GM12873 (cell line): Measurements from ENCODE around the gene CD93.
A peak's percentile ranks its signal among the peaks of the same experiment; 100 is the strongest.

Experiments
- TF ChIP-seq, protein P1 (sequence below): IDR thresholded peaks from 2 replicates; pipeline ENCODE4 v1.5.1; 2012; ENCODE audit warnings: low read depth, mild to moderate bottlenecking, moderate library complexity, low read length, control low read depth; ENCODE audit not compliant: insufficient read depth; ENCODE audit errors: missing control alignments

Gene CD93

DNA sequence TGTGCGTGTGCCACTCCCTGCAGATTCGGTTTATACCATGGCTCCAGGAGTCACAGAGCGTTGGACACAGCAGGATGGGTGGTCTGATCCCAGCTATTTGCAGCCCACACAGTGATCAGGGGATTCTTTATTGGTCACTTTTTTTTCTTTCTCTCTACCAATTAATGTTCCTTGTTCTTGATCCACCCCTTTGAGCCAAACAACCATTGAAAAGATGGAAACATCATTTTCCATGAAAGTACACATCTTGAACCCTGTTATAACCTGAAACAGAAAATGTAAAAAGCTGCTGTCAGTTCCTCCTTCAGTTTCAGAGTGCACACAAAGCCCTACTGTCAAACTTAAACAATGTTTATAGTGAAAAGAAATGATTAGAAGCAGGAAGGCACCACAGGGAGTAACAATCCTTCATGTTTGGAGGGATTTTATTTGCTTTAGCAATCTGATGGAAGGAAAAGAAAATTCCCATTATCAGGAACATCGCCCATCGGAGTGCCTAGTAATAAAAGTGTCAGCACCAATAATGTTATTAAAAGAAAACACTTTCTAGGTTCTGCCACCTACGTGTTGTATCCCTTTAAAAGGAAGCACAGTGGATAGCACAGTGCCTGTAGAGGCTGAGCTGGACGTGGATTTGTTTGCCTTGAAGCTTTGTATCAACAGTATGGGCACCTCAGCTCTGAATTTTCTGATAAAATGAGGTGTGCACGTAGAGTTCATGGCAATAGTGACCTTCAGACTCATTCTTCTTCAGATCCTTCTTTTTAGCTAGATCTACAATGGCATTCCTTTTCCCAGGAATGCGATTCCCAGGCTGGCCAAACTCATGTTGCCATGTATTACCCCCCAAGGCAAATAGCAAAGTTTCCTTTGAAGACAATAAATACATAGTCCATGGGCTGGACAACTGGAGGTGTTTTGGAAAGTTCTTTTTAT is 20.6 kb downstream of the CD93 start:
- TF ChIP-seq, protein P1, sequence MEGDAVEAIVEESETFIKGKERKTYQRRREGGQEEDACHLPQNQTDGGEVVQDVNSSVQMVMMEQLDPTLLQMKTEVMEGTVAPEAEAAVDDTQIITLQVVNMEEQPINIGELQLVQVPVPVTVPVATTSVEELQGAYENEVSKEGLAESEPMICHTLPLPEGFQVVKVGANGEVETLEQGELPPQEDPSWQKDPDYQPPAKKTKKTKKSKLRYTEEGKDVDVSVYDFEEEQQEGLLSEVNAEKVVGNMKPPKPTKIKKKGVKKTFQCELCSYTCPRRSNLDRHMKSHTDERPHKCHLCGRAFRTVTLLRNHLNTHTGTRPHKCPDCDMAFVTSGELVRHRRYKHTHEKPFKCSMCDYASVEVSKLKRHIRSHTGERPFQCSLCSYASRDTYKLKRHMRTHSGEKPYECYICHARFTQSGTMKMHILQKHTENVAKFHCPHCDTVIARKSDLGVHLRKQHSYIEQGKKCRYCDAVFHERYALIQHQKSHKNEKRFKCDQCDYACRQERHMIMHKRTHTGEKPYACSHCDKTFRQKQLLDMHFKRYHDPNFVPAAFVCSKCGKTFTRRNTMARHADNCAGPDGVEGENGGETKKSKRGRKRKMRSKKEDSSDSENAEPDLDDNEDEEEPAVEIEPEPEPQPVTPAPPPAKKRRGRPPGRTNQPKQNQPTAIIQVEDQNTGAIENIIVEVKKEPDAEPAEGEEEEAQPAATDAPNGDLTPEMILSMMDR, result no peak

DNA sequence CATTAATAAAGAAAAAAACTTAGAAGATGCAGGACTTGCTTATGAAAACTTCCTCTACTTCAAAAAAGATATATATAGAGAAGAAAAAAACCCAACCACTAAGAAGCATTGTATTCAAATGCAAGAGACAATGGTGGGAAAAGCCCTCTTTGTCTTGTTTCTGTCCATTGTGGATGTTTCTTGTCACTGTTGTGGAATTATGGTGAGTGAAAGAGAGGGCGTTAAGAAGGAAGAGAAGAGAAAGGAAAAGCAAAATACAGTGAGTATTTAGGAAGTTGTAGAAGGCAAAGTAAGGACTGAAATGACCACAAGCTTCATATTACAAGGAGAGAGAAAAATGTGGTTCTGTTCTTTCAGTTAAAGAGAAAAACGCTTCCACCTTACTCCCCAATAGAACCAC is 22.5 kb downstream of the CD93 start:
- TF ChIP-seq, protein P1, result no peak

- TF ChIP-seq, protein P1, result no peak
Measured at GRCh38 chr20:23063168-23063567, 23.0 kb downstream of the CD93 start.

- TF ChIP-seq, protein P1, result no peak
Measured at GRCh38 chr20:23062632-23063031, 23.5 kb downstream of the CD93 start.

- TF ChIP-seq, protein P1, result peak; percentile 46
Measured at GRCh38 chr20:23061734-23062561, 24.2 kb downstream of the CD93 start.

- TF ChIP-seq, protein P1, result no peak
Measured at GRCh38 chr20:23061262-23061661, 24.9 kb downstream of the CD93 start.

DNA sequence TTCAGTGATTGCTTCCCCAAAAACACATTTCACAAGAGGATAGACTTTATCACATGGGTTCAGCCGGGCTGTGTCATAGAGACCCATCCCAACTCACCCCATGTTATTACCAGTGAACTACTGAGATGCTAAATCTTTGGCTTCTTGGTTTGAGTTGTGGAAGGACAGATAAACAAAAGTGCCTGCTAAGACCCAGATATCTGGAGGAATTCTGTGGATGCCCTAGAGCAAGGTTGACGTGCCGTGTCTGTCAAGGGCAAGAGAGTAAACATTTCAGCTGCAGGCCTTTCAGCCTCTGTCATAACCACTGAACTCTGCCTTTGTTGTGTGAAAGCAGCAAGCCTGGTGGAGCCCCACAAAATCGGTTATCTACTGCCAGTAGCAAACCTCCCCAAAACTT is 25.5 kb downstream of the CD93 start:
- TF ChIP-seq, protein P1, result no peak
